Stimulated activated CD4-positive, alpha-beta T cell treated with anti-CD3 and anti-CD28 coated beads, Interleukin-4, amount 100 ng/mL, for 48 hours (primary cell): ENCODE results near the gene C3orf52.
"Not testable (repeated sequence)": the region's sequence is repeated elsewhere in the genome, so short reads cannot be mapped to it uniquely, and the experiment has no call there.

Experiments used
- DNase-seq, 2 donors: peaks; one replicate each; pipeline ENCODE4 v3.0.0-alpha.2; 2020; ENCODE audit warnings: low read depth in 2 of 2

Gene C3orf52, protein sequence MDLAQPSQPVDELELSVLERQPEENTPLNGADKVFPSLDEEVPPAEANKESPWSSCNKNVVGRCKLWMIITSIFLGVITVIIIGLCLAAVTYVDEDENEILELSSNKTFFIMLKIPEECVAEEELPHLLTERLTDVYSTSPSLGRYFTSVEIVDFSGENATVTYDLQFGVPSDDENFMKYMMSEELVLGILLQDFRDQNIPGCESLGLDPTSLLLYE

DNA sequence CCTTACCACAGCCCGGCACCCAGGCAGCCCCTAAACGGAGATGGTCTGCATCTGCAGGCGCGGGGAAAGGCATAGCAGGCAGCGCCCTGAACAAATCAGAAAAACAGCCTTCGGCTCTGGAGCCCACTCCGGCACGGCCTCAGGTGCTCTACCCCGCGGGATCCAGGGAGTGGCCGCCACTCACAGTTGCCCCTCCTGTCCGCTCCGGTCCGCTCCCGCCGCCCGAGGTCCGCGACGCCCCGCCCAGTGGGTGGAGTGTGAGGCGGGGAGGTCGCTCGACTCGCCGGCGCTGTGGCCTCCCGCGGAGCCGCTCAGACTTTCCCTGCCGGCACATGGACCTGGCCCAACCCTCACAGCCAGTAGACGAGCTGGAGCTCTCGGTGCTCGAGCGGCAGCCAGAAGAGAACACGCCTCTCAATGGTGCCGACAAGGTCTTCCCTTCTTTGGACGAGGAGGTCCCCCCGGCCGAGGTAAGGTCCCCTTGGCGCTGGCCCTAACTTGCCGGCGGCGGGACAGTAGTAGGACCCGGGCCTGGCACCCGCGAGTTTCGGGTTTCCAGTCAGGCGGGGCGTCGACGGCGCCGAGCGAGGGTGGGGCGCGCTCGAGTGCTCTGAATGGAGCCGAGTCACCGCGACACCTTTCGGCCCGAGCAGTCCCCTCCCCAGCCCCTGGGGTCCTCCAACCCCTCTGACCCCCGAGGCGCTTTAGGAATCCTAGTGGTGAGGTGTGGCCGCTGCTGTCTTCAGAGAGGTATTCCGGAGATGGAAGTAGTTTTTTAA lies at the start of gene C3orf52:
Gene C3orf52 (plus strand): TSS at position 314 of the 779 bp plus-strand sequence. CDS start 19 bp downstream, at position 333.
- DNase-seq: peak; percentile 28 to 55

DNA sequence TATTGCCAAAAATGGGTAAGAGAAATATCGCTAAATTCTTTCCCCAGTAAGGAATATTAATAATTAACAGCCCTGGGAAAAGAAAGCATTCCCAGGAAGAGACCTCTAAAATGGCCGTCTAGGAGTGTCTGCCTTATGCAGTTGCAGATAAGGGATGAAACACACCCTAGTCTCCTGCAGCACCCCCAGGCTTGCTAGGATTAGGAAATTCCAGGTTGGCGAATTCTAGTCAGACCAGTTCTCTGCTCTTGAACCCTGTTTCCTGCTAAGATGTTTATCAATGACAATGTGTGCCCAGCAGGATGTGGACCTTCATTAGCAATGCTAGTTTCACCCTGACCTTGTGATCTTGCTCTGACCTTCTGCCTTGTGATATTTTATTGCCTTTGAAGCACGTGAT lies 49.0 kb upstream of the C3orf52 start:
- not testable (repeated sequence) for DNase-seq

DNA sequence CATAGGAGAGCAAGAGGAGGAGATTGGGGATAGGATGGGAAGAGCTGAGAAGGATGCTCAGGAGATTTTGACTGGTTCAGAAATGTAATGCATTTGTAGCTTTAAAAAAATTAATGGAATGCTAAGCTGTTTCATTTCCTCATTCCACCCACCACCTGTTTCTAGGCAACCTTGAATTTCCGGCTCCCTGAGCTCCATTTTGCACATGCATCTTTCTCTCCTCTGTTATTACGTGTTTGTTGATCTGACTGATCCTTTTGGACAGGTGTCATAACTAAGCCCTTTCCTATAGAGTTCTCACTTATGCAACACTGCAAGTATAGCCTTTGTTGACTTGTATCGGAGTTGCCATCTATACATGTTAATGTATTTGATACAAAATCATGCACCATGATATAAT lies 47.3 kb upstream of the C3orf52 start:
- DNase-seq: no peak

DNA sequence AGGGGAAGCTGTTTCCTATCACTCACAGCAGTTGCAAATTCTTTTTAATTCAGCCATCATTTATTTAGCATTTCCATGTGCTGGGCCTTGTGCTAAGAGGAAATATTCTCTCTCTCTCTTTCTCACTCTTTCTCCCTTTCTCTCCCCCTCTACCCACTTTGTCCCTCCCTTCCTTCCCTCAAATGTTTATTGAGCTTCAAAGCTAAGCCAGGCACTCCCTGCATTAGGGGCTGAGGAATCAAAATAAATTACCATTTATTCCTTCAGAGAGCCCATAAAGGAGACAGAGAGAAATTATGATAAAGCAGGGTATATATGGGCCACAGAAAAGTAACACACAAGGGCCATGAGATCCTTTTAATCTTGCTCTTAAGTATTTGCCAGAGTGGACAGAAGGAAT lies 44.9 kb upstream of the C3orf52 start:
- no peak for DNase-seq

DNA sequence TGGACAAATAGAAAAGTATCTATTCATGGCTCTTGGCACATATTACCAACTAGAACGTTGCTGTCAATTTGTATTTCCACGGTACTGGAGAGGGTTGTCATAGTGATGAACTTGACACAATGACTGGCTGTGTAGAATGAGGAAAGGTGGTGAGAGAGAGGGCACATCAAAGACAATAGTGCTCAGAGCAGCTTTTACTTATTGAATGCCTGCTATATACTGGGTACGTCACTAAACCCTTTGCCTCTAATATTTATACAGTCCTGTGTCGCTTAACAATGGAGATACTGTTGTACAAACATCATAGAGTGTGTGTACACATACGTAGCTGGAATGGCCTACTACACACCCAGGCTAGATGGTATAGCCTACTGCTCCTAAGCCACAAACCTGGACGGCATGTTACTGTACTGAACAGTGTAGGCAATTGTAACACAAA lies 43.3 kb upstream of the C3orf52 start:
- no peak for DNase-seq

DNA sequence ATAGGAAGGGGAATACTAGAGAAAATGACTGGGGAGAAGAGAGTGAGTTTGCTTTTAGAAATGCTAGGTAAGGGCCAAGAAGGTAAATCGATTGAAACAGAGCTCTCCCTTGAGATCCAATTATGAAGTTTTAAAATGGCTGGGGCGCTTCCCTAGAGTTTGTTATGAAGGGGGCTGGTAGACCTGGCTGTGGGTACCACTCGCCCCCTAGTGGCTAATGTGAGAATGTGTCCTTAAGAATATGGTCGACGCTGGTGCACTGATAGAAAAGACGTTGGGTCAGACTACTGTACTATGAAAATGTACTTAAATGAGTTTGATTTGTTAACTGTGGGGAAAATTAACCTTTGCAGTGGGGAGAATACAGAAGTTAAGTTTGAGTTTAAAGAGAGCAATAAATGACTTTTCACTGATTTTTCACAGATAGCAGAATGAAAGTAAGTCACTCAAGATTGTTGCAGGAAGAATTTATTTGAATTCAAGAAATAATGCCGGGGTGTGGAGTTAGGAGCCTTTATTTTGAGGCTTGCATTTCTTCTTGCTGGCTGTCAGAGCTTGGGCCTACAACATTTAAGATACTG lies 42.5 kb upstream of the C3orf52 start:
- DNase-seq: peak; percentile 15 to 37

DNA sequence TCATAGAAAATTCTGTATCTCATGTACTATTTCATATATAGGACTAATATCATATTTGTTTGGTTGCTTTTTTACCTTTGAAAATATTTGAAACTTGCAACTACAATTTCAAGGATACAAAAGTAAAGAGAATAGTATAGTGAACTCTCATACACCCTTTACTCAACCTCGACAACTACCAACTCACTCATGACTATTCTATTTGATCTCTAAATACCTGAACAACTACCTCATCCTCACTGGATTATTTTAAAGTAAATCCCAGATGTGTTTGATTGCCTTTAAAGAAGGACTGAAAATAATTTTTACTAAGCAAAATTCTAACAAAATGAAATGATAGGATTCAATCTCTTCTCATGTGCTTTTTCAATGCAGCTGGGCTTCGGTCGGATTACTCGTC lies 39.6 kb upstream of the C3orf52 start:
- no peak for DNase-seq

DNA sequence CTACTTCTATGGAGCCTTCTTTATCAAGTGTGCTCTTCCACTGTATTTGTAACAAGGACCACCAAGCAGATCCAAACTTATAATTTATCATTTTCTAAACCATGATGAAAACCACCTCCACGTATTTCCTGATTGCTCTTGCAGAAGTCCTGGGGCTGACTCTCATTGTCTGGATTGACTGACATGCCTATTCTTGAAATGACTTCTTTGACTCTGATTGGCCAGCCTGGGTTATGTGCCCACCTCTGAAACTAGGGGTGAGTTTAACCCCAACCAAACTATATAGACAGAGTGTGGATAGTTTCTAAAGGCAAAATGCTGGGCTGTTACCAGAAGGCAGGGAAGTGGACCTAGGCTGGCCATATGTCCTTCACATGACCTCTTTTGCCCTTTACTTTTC lies 38.9 kb upstream of the C3orf52 start:
- DNase-seq: no peak

DNA sequence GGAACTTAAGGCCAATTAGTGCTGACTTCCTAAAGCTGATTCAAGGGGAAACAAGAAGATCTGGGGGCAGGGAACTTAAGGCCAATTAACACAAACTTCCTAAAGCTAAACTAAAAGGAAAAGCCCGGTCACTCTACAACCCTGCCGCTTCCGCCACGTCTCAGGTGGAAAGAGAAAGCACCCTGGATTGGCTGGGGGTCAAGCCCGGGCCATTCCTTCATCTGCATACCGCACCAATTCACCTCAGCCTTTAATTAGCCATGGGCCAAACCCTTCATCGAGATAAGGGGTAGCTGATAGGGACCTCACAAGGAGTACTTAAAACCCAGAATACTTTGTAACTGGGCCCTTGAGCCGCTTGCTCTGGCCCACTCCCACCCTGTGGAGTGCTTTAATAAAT lies 37.3 kb upstream of the C3orf52 start:
- DNase-seq: no peak

DNA sequence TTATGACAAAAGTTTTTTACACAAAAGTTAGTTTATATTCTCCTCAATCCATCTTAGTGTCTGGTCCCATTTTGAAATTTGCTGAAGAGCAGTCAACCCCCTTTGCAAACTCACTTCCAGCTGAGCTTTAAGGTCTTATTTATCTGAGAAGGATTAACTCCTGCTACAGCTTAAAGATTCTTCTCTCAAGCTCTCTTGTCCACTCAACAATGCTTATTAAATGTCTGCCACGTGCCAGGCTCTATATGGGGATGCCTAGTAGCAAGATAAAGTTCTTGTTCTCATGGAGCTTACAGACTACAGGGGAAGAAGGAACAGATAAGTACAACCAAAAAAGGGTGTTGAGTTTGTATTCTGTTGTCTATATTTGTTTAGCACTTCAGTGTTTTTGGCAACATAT lies 33.0 kb upstream of the C3orf52 start:
- DNase-seq: no peak

DNA sequence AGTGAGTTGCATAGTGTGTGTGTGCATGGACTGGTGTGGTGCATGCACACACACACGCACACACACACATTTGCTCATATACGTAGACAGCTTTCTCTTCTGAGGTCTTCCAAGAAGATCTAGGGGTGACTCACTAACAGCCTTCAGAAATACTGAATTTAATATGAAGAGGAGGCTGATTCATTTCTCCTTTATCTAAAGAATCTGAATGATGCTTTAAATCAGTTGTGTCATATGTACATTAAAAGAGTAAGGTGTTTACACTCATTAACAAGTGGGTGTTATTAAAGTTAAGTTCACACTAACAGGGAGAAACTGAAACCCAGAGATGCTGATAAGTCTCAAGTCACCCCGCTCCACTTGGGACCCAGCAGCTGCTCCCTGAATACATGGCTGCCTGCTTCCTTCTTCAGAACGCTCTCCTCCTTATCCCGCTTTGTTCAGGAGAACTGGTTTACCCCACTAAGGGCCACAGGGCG lies 29.7 kb upstream of the C3orf52 start:
- peak in 1 of 2 donors; percentile 14 for DNase-seq

DNA sequence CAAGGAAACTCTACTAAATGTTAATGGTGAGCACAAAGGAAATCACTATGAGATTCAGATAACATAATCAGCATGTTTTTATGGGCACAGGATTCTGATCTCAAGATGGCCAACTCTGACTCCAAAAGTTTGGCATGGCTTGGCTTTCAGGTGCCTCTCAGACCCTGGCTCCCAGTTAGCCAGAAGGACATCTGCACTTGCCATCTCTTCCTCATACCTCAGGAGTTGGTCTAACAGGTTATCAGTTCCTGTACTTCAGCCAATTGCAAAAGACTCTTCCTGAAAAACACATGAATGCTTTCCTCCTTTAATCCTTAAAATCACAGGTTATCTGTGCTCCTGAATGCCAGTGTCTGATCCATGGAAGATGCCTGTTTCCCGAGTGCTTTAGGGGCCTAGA lies 26.7 kb upstream of the C3orf52 start:
- no peak for DNase-seq

DNA sequence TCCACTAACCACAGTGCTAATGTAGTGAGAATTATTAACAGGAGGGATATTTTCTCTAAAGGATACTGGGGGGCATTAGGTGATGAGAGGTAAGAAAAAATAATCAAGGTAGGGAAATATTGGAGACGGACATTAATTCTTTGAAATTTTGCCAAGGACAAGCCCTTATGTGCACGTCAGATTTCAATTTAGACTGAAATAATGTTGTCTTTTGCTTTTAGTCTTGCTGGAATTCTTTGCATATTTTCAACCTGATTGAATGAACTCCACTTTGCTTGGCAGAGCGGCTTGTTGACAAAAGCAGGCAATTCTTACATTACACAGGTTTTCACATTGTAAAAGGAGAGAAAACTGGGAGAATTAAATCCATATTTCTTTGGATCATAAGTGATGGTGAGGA lies 25.0 kb upstream of the C3orf52 start:
- no peak for DNase-seq

DNA sequence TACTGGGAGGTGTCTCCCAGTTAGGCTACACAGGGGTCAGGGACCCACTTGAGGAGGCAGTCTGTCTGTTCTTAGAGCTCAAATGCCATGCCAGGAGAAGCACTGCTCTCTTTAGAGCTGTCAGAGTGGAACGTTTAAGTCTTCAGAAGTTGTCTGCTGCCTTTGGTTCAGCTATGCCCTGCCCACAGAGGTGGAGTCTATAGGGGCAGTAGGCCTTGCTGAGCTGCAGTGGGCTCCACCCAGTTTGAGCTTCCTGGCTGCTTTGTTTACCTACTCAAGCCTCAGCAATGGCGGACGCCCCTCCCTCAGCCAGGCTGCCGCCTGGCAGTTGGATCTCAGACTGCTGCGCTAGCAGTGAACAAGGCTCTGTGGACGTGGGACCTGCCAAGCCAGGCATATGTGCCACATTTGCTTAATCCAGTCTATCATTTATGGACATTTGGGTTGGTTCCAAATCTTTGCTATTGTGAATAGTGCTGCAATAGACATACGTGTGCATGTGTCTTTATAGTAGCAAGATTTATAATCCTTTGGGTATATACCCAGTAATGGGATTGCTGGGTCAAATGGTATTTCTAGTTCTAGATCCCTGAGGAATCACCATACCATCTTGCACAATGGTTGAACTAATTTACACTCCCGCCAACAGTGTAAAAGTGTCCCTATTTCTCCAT lies 13.7 kb upstream of the C3orf52 start:
- peak; percentile 40 for DNase-seq

DNA sequence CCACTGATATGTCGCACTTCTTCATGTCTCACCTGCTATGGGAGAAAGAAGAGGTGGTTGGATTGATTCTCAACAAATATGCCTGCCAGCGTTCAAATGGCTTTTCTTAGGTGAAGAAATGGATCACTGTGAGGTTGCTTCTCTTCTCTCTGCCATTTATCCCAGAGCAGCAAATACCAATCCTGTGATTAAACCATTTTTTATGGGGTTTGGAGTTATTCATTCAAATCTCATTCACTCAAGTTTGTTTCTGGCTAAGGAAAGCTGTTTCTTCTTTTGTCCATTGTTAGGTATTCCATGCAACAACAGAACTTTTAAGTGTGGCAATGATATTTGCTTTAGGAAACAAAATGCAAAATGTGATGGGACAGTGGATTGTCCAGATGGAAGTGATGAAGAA lies 12.2 kb upstream of the C3orf52 start:
- no peak for DNase-seq

DNA sequence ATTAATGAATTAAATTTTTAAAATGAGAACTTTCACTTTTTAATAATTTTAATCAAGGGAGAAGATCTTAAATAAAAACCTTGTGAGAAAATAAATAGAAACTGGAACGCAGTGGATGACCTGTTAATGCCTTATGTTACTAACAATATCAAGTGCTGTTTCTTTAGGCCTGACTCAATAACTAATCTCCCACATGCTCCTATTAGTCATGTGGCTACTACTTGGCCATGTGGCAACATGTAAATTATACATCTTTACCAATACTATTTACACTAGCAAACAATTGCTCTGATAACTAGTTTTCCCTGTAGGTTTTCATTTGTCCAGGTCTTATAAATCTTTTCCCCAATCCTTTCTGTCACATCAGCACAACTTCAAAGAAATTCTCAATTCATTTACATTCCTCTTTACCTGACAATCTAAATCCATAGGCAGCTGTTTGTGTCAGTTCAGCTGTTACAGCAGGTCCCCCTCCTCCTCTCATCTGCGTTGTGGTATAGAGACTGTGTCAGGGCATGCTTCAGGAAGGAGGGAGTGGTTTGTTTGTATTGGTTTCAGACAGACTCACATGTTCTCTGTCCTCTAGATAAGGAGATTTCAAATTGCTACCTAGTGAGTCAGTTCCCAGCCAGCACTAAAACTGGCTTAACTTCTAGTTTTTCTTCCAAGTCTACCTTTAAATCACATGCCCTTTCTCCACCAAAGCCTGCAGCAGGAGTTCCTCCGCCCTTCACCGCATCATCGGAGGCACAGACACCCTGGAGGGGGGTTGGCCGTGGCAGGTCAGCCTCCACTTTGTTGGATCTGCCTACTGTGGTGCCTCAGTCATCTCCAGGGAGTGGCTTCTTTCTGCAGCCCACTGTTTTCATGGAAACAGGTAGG lies 11.3 kb upstream of the C3orf52 start:
- DNase-seq: no peak

DNA sequence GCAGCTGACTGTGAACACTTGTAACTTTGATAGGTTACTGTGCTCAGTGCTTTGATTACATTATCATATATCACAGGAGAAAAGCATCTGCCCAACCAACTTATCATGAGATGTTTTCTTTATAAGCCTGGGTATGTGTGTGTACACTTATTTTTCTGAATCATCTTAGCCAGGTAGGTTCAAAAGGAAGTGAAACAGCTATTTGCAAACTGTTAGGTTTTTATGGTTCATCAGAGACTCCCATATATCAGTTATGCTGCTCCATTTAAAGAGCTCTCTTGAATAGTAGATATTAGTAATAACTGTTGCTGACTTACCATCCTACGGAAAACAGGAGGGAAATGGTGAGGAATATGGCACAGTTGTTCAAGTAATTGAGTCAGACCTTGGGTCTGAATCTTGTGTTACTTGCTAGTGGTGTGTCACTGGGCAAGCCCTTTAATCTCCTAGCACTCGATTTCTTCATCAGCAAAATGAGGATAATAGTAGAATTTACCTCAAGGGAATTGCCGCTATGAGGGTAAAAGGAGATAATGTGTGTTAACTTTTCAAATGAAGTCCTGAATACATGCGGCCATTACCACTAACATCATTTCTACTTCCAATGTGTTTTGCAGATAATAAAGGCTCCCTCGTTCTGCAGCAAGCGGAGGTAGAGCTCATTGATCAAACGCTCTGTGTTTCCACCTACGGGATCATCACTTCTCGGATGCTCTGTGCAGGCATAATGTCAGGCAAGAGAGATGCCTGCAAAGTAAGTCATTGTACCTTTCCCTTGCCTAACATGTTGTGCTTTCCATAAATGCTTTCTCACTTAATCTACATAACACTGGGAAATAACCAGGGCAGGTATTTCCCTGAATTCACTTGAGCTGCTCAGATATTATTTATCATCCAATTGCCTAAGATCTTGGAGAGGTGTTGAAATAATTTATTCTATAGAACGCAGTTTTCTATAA lies 7.8 kb upstream of the C3orf52 start:
- DNase-seq: no peak

DNA sequence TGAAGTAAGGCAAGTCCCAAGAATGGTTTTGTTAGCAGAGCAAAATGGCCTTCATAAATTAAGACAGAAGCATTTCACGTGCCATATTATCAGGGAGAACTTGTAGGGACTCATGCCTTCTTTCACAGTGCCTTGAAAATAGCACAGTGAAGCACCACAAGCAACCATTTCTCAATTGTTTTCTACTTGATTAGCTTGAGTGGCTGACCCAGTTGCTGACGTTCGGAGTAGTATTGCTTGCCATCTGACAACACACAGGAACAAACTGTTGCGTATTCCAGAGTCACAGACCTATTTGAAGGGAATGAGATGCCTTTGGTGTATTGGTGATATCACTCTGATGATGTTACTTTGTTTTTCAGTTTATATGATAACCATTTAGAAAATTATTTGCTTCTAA lies 3.0 kb upstream of the C3orf52 start:
- no peak for DNase-seq

DNA sequence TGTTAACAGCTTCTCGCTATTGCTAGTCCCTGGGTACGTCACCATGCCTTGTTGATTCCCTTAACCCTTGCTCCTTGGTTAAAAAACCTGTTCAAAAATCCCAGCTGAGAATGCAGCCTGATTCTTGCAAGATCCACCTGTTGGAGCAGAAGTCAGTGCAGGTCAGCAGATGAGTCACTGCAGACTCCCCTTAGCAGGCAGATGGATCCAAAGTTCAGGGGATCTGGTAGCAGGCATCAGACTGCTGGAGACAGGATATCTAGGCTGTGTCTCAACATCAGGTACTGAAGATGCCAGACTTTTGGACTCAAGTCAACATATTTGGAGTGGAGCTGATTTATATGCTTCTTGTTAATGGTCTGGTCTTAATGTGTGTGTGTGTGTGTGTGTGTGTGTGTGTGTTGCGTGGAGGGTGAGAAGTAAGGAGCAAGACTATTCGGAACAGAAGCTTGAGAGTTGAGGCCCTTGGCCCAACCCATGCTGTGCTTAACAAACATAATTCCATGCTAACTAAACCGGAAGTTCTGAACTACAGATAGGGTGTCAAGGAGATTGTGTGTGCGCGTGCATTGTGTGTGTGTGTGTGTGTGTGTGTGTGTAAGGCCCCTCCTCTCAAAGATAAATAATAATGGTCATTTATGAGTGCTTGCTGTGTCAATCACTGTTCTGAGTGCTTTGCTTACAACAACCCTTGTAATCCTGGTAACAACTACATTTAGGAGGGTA lies 1.0 kb upstream of the C3orf52 start:
- DNase-seq: no peak

DNA sequence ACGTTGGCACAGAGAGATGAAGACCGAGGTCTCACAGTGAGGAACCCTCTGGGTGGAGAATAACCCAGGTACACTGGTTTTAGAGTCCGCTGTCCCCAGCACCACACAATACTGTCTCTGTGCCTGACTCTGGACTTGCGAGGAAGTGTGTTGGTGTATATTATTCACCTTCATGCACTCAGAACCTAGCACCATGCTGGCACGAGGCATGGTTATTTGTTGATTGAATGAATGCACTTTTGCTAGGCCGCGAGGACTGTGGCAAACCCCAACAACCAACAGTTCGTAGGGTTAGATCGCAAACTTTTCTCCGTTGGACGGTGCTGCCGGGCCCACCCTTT lies 484 bp upstream of the C3orf52 start:
- no peak for DNase-seq
